ENCODE measurements around the gene HS6ST2.

The HS6ST2 gene

GRCh38 chrX:132665676-132666075, 292.8 kb downstream of the HS6ST2 start:
- no peak for DNase-seq

GRCh38 chrX:132664273-132664672, 294.2 kb downstream of the HS6ST2 start:
- DNase-seq: no peak

DNA sequence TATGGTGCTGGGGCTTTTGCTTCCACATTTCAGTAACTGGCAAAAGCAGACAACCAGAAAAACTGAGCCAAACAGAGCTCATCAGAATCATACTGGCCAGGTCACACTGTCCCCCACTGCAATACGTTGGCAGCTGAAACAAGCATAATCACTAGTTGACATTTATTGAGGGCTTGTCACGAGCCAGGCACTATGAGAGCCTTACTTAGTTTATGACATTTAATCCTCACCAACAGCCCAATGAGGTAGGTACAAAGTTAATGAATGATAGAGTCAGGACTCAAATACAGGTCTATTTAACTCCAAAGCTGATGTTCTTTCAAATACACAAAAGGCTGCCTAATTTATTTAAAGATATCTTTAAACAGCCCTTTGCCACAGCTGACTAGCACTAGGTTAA, 295.6 kb downstream of the HS6ST2 start:
- no peak for DNase-seq

GRCh38 chrX:132657876-132658275, 300.6 kb downstream of the HS6ST2 start:
- no peak for DNase-seq

- DNase-seq: no peak
Measured at GRCh38 chrX:132652871-132653270, 305.6 kb downstream of the HS6ST2 start.

DNA sequence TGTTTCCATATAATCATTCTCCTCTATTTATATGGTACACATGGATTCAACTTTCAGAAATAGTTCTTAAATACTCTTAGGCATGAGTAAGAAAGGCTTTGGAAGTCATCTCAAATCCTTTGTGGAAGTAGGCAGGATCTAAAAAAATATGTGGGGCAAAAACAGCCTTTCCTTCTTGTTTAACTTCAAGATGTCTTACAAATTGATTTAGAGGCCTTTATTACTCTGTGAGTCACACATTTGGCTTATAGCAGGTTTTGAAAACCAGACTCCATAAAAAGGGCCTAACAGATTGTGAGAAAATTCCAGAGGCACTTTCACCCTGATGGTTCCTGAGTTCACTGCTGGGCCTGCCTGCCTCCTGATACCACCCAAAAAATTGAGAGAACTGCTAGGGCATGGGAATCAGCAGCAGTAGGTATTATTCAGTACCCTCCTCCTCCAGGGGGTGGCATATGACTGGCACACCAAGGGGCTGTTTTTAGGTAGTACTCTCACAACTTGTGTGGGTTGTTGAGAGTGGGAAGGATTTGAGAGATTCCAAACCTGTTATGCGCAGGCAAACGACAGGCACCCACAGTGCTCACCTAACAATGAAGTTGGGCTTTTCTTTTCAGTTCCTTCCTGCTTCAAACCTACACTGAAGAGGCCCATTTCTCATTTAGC, 306.9 kb downstream of the HS6ST2 start:
- no peak for DNase-seq

DNA sequence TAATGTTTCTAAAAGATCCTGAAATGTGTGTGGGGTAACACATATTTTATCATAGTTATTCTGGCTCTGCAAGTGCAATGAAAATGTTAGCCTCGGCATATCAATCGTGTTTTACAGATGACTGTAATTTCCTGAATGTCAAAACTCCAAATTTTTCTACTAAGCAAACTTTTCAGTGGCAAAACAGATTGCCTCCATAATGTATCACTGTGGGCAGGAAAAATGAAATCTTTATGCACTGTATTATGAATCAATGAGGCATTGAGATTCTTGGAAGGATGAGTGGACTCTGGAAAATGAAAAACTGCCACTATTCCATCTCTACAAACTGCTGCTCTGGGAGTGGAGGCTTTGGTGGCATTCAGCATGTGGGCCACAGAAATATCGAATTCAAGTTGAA, 309.5 kb downstream of the HS6ST2 start:
- DNase-seq: no peak

DNA sequence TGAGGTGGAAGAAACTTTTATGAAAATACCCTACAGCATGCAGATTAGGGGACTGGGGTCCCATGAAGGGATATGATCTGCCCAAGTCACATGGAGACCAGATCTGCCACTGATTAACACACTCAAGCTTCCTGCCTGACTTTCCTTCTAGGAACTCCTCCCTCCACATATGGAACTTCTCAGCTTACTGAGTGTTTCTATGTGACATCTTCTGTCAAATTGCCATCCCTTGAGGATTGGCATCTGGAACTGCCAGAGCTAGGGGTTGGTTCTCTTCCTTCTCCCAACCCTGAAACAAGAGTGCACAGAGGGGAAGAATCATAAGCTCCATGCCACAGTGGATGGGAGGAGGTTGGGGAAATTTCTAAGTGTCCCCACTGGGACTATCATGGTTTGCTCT, 319.0 kb downstream of the HS6ST2 start:
- DNase-seq: no peak

DNA sequence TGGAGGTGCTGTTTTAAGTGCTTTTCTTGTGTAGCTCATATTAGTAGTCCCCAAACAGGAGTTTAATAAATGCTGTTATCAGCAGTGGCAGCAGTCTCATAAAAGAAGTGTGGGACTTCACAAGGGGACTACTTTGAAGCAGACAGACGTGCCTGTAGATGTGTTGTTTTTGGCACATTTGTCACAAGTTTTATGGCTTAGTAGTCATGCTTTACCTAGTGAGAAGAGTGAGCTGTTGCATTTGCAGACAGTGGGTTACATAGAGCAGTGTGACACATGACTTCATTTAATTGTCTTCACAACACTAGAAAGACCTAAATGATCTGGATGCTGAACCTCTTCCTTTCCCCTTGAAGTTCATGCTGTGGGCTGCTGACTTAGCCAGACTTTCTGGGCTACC, 320.1 kb downstream of the HS6ST2 start:
- DNase-seq: no peak

- DNase-seq: no peak
Measured at GRCh38 chrX:132636080-132636479, 322.3 kb downstream of the HS6ST2 start.

DNA sequence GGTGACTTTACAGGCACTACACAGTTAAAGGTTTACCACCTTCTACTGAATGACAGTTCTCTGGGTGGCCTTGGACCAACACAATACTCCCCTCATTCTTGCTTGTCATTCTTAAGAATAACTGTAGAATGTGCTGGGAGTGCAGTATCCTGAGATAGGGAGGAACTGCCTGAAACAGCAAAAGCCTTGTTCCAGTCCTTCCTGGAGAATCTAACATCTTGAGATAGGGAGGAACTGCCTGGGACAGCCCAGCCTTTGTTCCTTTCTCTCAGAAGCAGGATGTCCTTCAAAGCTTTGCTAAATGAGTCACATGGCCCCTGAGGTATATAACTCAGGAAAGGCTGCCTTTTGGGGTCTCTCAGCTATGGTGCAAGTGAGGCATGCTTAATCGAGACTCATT, 323.9 kb downstream of the HS6ST2 start:
- DNase-seq: no peak

GRCh38 chrX:132631579-132632232, 326.7 kb downstream of the HS6ST2 start:
- DNase-seq: no peak

GRCh38 chrX:132624466-132624865, 334.0 kb downstream of the HS6ST2 start:
- DNase-seq: no peak

- DNase-seq: no peak
Measured at GRCh38 chrX:132623942-132624341, 334.5 kb downstream of the HS6ST2 start.

GRCh38 chrX:132623300-132623699, 335.1 kb downstream of the HS6ST2 start:
- no peak for DNase-seq

DNA sequence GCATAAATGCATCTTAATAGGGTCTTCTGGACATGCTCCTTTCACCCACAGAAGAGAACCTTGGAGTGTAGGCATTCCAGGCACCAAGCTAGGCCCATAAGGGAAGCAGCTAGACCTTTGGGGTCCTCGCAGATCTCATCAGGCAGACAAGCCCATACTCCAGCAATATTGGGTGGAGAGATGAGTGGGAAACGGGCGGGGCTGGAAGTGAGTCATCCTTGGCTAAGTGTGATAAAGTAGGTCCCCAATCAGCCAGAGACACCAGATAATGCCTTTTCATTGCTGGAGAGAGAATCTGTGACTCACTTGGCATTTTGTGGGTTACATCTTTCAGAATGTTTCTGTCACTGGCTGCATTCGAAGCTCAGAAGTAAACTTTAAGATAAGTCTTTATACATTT, 336.3 kb downstream of the HS6ST2 start:
- no peak for DNase-seq

DNA sequence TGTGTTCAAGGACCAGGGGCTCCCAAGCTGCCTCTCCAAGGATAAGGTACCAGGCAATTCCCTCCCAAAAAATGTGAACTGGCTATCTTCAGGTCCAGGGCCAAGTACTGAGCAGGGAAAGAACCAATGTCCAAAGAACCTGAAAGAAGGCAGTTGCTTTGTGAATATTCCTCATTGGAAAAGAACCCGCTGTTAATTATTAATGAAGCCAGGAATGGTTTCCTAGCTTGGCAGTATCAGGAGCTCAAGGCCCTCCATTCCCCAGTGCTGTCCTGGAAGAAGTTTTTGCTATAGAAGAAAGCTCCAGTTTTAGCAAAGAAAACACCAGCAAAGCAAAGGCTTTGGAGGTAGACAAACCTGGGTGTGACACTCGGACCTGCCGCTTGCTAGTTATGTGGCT, 339.6 kb downstream of the HS6ST2 start:
- DNase-seq: no peak

GRCh38 chrX:132615391-132616131, 342.9 kb downstream of the HS6ST2 start:
- DNase-seq: peak; percentile 25

DNA sequence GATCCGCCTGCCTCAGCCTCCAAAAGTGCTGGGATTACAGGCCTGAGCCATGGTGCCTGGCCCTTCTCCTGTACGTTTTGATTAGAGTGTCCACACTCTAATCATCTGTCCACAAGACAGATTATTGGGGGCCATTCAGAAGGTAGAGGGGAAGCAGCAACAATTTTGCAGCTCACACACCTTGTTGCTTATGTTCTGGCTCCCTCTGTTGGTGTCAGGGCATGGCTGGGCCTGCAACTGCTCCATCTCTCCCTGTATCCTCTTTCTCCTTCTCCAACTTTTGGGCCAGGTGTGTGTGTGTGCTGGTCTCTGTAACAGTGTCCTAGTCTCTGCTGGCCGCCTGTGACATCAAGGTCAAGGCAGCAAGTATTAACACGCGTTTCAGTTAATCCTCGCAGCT, 344.1 kb downstream of the HS6ST2 start:
- no peak for DNase-seq

DNA sequence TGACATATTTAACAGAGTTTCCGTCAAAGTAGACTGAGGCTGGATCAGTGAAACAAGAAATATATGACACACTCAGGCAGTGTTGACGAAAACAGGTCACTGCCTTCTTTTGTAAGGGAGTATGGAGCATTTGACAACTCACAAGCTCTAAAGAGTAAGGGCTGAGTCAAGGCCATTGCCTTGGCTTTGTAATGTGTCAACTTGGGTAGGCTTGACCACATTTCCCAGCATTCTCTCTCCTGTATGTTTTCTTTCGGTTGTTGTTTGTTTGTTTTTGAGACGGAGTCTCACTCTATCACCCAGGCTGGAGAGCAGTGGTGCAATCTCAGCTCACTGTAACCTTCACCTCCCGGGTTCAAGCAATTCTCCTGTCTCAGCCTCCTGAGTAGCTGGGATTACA, 344.6 kb downstream of the HS6ST2 start:
- DNase-seq: no peak

- DNase-seq: peak; percentile 40
Measured at GRCh38 chrX:132612821-132613564, 345.4 kb downstream of the HS6ST2 start.

- no peak for DNase-seq
Measured at GRCh38 chrX:132610536-132610935, 347.9 kb downstream of the HS6ST2 start.

- no peak for DNase-seq
Measured at GRCh38 chrX:132609362-132609848, 349.0 kb downstream of the HS6ST2 start.

Data from activated T-cell treated with anti-CD3 and anti-CD28 coated beads, Interleukin-2, amount 50 U/mL, for 1 hour (primary cell).